Measurements from ENCODE around the gene KCNN3. TPM values are rescaled to one million over a fixed set of nuclear protein-coding genes. Genes with fewer than 3 reads are reported as not detected.
A peak's percentile ranks its signal among the peaks of the same experiment; 100 is the strongest.

The KCNN3 gene
- total and polyA plus RNA-seq, 2 of the 13 experiments (the other 11 are each of a cell fraction or from before 2014, with no cell fraction given): not detected

- TF ChIP-seq ZNF597 (CRISPR knock-in tag; IDR thresholded peaks at IDR 0.05) (no peak), ZNF30 (CRISPR knock-in tag; IDR thresholded peaks at IDR 0.05) (no peak), BHLHE40 (IDR thresholded peaks at IDR 0.05; ENCODE audit: low read length) (no peak), ZNF501 (CRISPR knock-in tag; IDR thresholded peaks at IDR 0.05) (peak; percentile 69; the same call in 1 of the 2 replicates), ZSCAN29 (CRISPR knock-in tag; conservative IDR thresholded peaks at IDR 0.05) (no peak), SETDB1 (CRISPR knock-in tag; IDR thresholded peaks at IDR 0.05; ENCODE audit: borderline replicate concordance) (no peak), FOXM1 (CRISPR knock-in tag; IDR thresholded peaks at IDR 0.05) (no peak), E2F1 (CRISPR knock-in tag; IDR thresholded peaks at IDR 0.05) (no peak), CBX2 (IDR thresholded peaks at IDR 0.05; ENCODE audit: low read depth, low read length) (no peak), CBX2 (CRISPR knock-in tag; IDR thresholded peaks at IDR 0.05; ENCODE audit: low read depth) (no peak), GABPA (IDR thresholded peaks at IDR 0.05; ENCODE audit: low read depth, low read length) (no peak), GABPA (CRISPR knock-in tag; IDR thresholded peaks at IDR 0.05; ENCODE audit: low read depth) (peak; percentile 58), SYNCRIP (IDR thresholded peaks at IDR 0.05; ENCODE audit: insufficient read depth, low read depth, low read length) (no peak), AKAP8 (CRISPR knock-in tag; IDR thresholded peaks at IDR 0.05) (no peak), ZNF292 (CRISPR knock-in tag; IDR thresholded peaks at IDR 0.05; ENCODE audit: borderline replicate concordance, low read depth) (0 out of 2 replicates have a peak, but pooled peaks have one; percentile 31), KMT2B (CRISPR knock-in tag; IDR thresholded peaks at IDR 0.05) (no peak), ZHX1 (CRISPR knock-in tag; IDR thresholded peaks at IDR 0.05; ENCODE audit: low read depth) (no peak), STAG1 (CRISPR knock-in tag; IDR thresholded peaks at IDR 0.05) (peak; percentile 78), ZNF674 (CRISPR knock-in tag; IDR thresholded peaks at IDR 0.05; ENCODE audit: low read depth) (no peak), ZSCAN9 (CRISPR knock-in tag; IDR thresholded peaks at IDR 0.05; ENCODE audit: borderline replicate concordance) (no peak)
- TF ChIP-seq, protein P1, sequence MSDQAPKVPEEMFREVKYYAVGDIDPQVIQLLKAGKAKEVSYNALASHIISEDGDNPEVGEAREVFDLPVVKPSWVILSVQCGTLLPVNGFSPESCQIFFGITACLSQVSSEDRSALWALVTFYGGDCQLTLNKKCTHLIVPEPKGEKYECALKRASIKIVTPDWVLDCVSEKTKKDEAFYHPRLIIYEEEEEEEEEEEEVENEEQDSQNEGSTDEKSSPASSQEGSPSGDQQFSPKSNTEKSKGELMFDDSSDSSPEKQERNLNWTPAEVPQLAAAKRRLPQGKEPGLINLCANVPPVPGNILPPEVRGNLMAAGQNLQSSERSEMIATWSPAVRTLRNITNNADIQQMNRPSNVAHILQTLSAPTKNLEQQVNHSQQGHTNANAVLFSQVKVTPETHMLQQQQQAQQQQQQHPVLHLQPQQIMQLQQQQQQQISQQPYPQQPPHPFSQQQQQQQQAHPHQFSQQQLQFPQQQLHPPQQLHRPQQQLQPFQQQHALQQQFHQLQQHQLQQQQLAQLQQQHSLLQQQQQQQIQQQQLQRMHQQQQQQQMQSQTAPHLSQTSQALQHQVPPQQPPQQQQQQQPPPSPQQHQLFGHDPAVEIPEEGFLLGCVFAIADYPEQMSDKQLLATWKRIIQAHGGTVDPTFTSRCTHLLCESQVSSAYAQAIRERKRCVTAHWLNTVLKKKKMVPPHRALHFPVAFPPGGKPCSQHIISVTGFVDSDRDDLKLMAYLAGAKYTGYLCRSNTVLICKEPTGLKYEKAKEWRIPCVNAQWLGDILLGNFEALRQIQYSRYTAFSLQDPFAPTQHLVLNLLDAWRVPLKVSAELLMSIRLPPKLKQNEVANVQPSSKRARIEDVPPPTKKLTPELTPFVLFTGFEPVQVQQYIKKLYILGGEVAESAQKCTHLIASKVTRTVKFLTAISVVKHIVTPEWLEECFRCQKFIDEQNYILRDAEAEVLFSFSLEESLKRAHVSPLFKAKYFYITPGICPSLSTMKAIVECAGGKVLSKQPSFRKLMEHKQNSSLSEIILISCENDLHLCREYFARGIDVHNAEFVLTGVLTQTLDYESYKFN (CRISPR knock-in tag; conservative IDR thresholded peaks at IDR 0.05): peak; percentile 41; the same call in 1 of the 2 replicates
- TF ChIP-seq, protein P2, sequence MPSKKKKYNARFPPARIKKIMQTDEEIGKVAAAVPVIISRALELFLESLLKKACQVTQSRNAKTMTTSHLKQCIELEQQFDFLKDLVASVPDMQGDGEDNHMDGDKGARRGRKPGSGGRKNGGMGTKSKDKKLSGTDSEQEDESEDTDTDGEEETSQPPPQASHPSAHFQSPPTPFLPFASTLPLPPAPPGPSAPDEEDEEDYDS (CRISPR knock-in tag; IDR thresholded peaks at IDR 0.05): peak; percentile 12; the same call in 1 of the 2 replicates
Measured at GRCh38 chr1:154741741-154742495, 128.2 kb downstream of the KCNN3 start (continued).

All from HepG2 (cell line).